Right atrium auricular region (tissue), 2 donors: ENCODE data around the gene KCNC3. TPM values are rescaled to one million over a fixed set of nuclear protein-coding genes. Genes with fewer than 3 reads are reported as not detected.

Experiments
- DNase-seq: peaks from one replicate; pipeline ENCODE4 v3.0.0-alpha.2; 2019; ENCODE audit warnings: low spot score
- H3K27ac ChIP-seq, 2 donors: fragments of 200-600 bp; sonication (generic); 1 replicate in 1 of 2; 2 replicates in 1 of 2; pipeline ENCODE4 v1.5.1; 2016 to 2019
- H3K27me3 ChIP-seq, 2 donors: fragments of 200-600 bp; sonication (generic); one replicate each; pipeline versions ENCODE4 v1.5.1 to v1.6.0; 2017 to 2019
- H3K36me3 ChIP-seq: fragments of 200-600 bp; sonication (generic); one replicate; pipeline ENCODE4 v1.5.1; 2016
- H3K4me1 ChIP-seq, 2 donors: fragments of 200-600 bp; sonication (generic); one replicate each; pipeline versions ENCODE4 v1.5.1 to v1.6.0; 2017 to 2019
- H3K4me3 ChIP-seq, 2 donors: fragments of 200-600 bp; sonication (generic); 1 replicate in 1 of 2; 2 replicates in 1 of 2; pipeline ENCODE4 v1.5.1; 2017 to 2019; ENCODE audit warnings: mild to moderate bottlenecking in 1 of 2, moderate library complexity in 1 of 2
- H3K9me3 ChIP-seq, 2 donors: fragments of 200-600 bp; sonication (generic); one replicate each; pipeline ENCODE4 v1.5.1; 2019
- CTCF ChIP-seq, 2 donors: fragments of 200-600 bp; sonication (generic); IDR thresholded peaks; one replicate each; pipeline ENCODE4 v1.5.1; 2019; ENCODE audit warnings: antibody characterized with exemption in 2 of 2
- total RNA-seq, 2 donors: library from RNA; depleted of rRNA; stranded (reverse); fragments of >200 nt; gene quantifications; one replicate each; pipeline ENCODE4 v1.1.0, GENCODE V29; 2016

The KCNC3 gene
- total RNA-seq, 2 donors from 2014 or later = 1.4 to 2.0 TPM

GRCh38 chr19:50281491-50281890, 47.7 kb downstream of the KCNC3 start:
- Histone ChIP-seq H3K4me1 (no peaks in the 10 kb centered on the region), H3K4me3 (no peak overlapping the region), H3K27me3 (no peaks in the 10 kb centered on the region), H3K9me3 (peaks cover 0 to 13% of the 10 kb centered on the region in 2 donors), H3K27ac (no peak overlapping the region), H3K36me3 (peaks cover 38% of the 10 kb centered on the region)
- no peak for TF ChIP-seq CTCF (IDR thresholded peaks at IDR 0.05)
- DNase-seq = no peak

GRCh38 chr19:50280983-50281382, 48.2 kb downstream of the KCNC3 start:
- DNase-seq = no peak
- peaks cover 39% of the 10 kb centered on the region for H3K36me3 ChIP-seq
- peaks cover 0 to 12% of the 10 kb centered on the region in 2 donors for H3K9me3 ChIP-seq
- TF ChIP-seq CTCF (IDR thresholded peaks at IDR 0.05) = no peak
- no peaks in the 10 kb centered on the region for H3K27me3 ChIP-seq
- H3K4me1 ChIP-seq = no peaks in the 10 kb centered on the region
- no peak overlapping the region for H3K4me3 ChIP-seq
- no peak overlapping the region for H3K27ac ChIP-seq

- DNase-seq = no peak
- TF ChIP-seq CTCF (IDR thresholded peaks at IDR 0.05) = no peak
- Histone ChIP-seq H3K4me3 (no peak overlapping the region), H3K36me3 (peaks cover 42% of the 10 kb centered on the region), H3K4me1 (no peaks in the 10 kb centered on the region), H3K9me3 (peaks cover 0 to 3% of the 10 kb centered on the region in 2 donors), H3K27ac (no peak overlapping the region), H3K27me3 (no peaks in the 10 kb centered on the region)
These were observed 49.1 kb downstream of the KCNC3 start for GRCh38 chr19:50280074-50280473.

- H3K9me3 ChIP-seq = no peaks in the 10 kb centered on the region
- no peak for TF ChIP-seq CTCF (IDR thresholded peaks at IDR 0.05)
- H3K4me1 ChIP-seq = no peaks in the 10 kb centered on the region
- H3K4me3 ChIP-seq = no peak overlapping the region
- H3K27me3 ChIP-seq = no peaks in the 10 kb centered on the region
- no peak for DNase-seq
- H3K36me3 ChIP-seq = peaks cover 39% of the 10 kb centered on the region
- H3K27ac ChIP-seq = no peak overlapping the region
These were observed 51.1 kb downstream of the KCNC3 start for GRCh38 chr19:50277966-50278580.

GRCh38 chr19:50276370-50277063, 52.7 kb downstream of the KCNC3 start:
- no peak for TF ChIP-seq CTCF (IDR thresholded peaks at IDR 0.05)
- Histone ChIP-seq H3K9me3 (no peaks in the 10 kb centered on the region), H3K27me3 (no peaks in the 10 kb centered on the region), H3K36me3 (peaks cover 47% of the 10 kb centered on the region), H3K4me3 (no peak overlapping the region), H3K27ac (no peak overlapping the region), H3K4me1 (no peaks in the 10 kb centered on the region)
- DNase-seq = no peak
